Activated CD8-positive, alpha-beta memory T cell treated with anti-CD3 and anti-CD28 coated beads, Interleukin-2, amount 50 U/mL, for 1 hour (primary cell): ENCODE results near the gene ANO4.
"Not testable (repeated sequence)": the region's sequence is repeated elsewhere in the genome, so short reads cannot be mapped to it uniquely, and the experiment has no call there.

Source experiments
- DNase-seq: peaks from one replicate; pipeline ENCODE4 v3.0.0-alpha.2; 2020; ENCODE audit errors: extremely low read depth

Gene ANO4

DNA sequence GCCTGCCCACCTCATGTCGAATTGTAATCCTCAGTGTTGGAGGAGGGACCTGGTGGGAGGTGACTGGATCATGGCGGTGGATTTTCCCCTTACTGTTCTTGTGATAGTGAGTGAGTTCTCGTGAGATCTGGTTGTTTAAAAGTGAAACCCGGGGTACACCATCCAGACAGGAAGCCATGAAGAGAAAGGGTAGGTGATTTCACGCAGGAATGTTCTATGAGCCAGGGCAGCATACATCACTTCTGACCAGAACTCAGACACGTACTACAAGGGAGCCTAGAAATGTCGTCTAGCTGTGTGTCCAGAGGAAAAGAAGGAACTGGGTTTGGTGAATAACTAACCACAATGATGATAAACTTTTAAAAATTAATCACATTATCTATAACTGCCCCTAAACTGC, 80.6 kb downstream of the ANO4 start:
- no peak for DNase-seq

DNA sequence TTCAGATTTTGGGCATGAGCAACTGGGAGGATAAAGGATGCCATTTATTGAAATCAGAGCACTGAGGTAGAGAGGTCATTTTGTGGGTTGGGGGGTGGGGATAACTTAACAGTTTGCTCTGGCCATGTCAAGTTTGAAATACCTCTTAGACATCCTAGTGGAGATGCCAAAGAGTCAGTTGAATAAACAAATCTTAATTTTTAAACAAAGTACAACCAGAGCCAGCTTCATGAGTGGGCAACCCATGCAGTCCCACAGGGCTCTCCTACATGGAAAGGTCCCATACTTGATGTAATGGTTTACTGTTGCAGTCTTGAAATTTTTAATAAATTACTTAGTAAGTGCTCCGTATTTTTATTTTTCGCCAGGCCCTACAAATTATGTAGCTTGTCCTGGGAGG, 81.2 kb downstream of the ANO4 start:
- DNase-seq = no peak

DNA sequence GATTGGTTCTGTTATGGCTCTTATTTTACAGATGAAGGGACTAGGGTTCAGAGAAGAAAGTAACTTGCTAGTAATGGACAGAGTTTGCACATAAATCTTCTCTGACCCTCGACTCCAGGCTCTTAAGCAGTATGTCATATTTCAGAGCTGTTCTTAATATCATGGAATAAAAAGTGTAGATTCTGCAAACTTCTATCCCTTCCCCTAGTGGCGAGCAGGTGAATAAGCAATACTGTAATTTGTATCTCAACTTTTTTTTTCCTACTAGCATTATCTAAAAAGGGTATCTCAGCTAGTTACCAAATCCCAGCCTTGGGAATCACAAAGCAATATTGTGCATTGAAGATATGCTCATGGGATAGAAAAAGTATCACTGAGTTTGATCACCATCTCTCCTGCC, 83.2 kb downstream of the ANO4 start:
- DNase-seq = no peak

DNA sequence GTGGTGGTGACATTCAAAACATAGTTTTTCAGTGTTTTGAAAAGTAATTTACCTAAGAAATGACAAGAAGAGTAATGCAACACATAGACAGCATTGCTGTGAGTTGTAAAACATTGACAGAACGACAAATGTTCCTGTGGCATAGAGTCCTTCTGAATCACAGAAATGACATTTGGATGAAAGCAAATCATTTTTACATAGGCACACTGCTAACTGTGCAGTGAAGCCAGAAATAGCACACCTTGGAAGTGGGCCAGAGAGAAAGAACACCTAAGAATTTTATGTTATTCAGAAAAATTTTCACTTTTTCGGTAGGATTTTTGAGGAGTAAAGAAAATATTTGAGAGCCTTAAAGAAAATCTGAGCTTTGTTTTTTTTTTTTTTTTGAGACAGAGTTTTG, 100.6 kb downstream of the ANO4 start:
- DNase-seq = no peak

DNA sequence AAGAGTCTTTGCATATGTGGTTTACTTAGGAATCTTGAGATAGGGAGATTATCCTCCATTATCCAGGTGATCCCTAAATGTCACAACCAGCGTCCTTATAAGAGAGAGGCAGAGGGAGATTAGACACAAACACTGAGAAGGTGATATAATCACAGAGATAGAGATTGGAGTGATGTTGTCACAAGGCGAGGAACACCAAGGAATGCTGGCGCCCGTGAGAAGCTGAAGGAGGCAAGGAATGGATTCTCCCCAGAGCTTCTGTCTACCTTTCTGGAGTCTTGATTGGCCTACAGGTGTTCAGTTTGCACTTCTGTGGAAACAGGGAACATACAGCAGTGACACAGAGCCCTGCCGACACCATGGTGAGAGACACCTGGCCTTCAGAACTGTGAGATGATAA, 101.6 kb downstream of the ANO4 start:
- no peak for DNase-seq

DNA sequence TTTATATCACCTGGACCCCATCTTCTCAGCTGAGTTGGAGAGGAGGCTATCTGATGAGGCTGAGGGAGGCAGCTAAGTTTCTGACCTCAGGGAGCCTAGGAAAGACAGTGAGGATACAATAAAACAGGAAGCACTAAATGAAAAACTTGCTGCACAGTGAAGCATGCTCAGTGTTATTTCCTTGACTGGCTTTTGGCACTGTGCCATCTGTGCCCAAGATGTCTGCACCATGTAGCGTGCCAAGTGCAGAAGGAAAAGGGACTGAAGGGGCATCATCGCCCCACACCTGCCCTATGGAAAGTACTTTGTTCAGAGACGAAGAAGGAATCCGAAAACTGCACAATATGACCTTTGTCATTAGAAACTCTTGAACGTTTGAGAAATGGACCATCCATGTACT, 102.7 kb downstream of the ANO4 start:
- DNase-seq = no peak

DNA sequence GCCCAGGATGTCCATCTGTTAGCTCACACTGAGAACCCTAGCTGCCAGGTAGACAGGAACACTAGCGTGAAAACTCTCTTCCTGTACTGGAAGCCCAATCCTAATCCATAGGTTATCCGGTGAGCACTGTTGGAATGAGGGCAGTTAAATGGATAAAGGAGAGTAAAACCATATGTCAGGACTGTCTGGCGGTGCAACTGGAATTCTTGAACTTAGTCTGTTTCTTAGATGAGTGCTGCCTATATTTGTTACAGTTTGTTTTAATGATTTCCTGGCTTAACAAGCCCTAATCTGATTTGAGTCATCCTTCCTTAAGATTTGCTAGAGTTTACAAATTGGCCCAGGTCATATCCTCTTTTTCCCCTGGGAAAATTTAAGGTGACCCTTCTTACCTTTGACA, 104.7 kb downstream of the ANO4 start:
- DNase-seq = no peak

DNA sequence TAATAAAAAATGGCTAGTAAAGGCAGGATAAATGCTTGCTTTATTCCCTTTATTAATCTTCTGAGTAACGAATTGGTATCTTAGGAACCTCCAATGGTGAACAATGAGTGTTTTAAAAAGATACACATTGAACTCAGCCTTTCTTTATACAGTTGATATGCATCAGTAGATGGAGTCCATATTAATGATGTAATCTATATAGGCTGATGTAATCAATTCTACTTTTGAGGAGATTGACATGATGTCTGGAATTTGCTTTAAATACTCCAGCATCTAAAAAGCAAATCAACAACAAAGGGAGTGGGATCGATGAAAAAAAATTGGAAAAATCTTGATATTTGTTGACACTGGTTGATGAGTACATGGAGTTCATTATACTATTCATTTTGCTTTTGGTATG, 106.2 kb downstream of the ANO4 start:
- no peak for DNase-seq

DNA sequence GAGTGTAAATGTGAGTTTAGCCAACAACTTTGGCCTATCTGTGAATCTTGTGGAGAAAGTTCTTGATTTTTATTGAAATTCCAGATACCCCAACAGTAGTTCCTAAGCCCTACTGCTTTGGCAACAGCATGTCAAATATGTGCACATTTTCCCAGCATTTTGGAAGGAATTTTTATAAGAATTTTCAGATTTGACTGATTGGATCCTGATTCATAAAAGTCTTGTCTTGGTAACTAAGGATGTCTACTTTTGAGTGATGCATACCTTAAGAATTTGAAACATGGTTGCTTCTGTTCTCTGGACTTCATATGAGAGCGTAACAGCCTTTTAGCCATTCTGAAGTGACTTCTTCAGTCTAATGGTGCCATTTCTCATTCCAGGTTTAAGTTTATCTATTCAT, 106.7 kb downstream of the ANO4 start:
- no peak for DNase-seq

DNA sequence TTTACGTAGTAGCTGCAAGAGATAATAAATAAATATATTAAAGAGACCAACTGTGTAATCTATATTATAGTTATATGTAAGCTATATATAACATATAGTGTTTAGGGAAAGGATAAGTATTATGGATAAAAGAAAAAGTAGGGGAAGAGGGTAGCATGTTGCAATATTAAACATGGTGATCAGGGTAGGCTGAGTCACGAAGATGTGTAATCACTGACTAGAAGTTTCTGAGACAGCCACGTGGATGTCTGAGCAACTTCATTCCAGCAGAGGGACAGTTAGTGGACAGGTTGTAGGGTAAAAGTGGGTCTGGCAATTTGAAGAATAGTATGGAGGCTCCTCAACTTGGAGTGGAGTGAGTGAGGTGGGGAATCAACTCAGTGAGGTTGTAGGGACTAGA, 109.7 kb downstream of the ANO4 start:
- no peak for DNase-seq

DNA sequence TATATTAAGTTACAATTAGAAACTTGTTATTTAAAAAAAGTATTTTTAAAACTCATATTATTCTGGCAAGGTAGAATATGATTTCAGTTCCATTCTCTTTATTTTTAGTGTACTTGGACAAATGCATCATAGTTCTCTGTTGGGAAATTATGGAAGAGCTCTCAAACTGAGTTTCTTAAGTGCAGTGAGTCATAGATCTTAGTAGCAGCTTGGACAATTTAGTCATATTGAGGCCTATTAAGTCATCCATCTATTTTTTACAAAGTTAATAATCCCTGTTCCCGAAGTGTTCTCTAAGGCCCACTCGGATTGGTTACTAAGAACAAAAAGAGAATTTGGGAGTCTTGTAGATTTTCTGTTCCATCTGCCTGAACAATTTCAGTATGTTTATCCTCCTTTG, 113.9 kb downstream of the ANO4 start:
- DNase-seq = no peak

DNA sequence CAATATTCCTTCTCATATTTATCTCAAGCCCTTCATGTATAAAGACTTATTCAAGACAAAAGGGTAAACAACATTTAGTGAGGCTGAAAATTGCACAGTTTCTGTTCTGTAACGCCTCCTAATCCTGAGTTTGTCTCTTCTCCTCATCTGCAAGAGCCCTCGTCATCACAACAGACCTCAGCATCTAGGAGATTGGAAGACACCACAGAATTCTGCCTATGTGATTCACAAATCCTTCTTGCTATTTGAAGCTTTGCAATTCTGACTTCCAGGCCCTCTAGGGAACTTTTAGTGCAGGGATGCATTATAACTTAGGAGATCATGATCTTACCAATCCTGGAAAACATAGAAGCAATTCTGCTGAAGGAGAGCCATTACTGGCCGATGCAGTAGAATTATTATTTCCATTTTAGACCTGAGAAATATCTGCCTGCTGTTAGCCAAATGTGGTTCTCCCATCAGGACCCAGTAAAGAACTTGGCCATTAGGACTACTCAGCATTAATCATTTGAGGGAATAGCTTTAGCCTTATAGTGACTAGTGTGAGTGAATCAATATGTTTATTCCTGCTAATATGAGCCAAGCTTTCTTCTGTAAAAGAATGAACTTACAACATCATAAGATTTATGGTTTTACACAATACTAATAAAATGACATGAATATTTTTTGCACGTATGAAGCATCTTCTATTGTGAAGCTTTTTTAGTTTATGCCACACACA, 119.5 kb downstream of the ANO4 start:
- DNase-seq = no peak

DNA sequence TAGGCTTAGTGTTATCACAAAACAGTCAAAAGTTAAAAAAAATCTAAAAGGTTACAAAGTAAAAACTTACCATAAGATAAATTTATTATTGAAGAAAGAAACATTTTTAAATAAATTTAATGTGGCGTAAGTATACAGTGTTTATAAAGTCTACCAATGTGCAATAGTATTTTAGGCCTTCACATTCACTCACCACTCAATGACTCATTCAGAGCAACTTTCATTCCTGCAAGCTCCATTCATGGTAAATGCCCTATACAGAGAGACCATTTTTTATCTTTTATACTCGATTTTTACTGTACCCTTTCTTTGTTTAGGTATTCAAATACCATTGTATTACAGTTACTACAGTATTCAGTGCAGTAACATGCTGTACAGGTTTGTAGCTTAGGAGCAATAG, 124.5 kb downstream of the ANO4 start:
- no peak for DNase-seq

DNA sequence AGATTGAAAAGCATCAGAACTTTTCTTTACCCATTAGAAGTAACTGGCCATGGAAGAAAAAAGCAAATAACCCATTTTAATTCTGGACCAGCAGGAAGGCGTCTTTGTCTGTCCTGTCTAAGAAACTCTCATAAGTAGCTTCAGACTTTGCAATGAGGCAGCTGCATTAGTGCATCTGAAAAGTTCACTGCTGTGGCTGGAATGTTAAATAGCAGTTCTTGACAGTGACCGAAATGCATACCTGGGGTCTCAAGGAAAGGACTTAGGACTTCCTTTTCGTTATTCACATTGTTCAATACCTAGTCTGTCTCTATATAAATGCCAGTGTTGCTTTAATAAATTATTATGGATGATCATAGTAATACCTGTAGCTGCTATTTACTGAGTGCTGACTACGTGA, 125.9 kb downstream of the ANO4 start:
- DNase-seq = no peak

DNA sequence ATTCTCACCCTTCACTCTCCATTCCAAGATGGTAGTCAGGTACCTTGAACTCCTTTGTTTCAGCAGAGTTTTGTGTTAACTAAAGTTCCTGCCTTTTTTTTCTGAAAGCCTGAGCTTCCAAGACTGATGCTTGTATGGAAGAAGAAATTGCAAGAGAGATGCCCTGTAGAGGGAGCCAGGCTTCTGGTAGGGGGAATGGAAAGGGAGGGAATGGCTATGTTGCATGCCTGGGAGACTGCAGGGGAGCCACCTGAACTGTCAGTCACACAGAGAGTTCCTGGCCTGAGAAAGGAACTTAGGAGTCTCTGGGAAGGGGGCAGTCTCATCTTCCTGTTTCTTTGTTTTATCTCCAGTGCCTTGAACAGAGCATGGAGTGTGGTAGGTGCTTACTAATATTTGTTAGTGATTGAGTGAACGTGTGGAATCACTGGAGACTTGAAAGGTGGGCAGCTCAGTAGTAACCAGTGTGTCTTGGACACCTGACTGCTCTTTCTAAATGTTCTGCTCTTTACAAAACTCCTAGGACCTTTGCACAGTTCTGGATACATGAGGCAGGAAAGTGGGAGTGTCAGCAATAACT, 132.2 kb downstream of the ANO4 start:
- DNase-seq = no peak

DNA sequence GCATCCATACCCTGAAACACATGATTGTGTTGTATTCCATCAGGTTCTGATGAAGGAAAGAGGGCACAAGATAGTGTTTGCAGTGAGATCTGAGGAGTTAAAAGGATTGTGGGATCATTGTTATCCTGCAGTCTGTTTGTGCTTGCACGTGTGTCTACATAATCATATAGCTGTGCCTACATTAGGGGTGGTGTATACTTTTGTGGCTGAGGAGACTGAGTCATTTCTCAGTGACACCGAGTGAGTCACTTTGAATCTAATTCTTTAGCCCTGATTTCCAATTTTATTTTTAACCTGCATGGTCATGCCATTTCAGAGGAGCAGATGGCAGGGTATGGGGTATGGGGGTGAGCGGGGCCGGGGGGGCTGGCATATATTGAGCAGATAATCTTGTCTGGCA, 133.2 kb downstream of the ANO4 start:
- no peak for DNase-seq

DNA sequence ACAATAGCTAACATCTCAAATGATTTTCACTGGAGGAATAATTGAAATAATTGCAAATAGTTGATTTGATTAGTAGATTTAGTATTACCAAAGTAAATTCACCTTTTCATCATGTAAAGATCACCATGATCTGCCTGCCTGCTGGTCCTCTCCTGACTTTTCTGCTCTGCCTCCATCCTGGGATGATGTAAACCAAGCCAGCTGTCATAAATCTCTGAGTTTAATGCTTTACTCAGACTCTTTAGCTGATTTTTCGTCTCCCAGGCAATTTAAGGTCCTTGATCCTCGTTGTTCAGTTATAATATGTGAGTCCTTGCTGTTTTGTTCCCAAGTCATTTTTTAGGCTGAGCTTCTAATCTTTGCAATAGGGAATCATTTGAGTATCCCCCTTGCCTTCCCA, 138.0 kb downstream of the ANO4 start:
- DNase-seq = no peak

DNA sequence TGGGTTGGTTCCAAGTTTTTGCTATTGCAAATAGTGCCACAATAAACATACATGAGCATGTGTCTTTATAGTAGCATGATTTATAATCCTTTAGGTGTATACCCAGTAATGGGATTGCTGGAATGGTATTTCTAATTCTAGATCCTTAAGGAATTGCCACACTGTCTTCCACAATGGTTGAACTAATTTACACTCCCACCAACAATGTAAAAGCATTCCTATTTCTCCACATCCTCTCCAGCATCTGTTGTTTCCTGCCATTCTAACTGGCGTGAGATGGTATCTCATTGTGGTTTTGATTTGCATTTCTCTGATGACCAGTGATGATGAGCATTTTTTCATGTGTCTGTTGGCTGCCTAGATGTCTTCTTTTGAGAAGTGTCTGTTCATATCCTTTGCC, 139.0 kb downstream of the ANO4 start:
- DNase-seq = not testable (repeated sequence)

DNA sequence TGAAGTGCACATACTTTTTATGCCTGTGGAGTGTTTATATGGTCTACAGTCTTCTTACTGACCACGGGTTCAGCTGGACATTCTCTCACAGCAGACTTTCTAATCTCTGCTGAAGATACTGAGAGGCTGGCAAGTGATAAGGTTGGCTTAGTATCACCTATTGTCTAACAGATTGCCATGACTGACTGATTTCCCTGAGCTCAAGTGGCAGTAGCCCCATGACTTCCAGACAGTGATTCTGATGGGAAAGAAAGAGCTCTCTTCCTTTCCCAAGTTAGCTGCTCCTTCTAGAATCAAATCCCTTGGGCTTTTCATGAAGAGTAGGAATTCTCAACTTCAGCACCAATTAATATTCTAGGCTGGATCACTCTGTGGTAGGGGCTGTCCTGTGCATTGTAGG, 141.4 kb downstream of the ANO4 start:
- DNase-seq = no peak

DNA sequence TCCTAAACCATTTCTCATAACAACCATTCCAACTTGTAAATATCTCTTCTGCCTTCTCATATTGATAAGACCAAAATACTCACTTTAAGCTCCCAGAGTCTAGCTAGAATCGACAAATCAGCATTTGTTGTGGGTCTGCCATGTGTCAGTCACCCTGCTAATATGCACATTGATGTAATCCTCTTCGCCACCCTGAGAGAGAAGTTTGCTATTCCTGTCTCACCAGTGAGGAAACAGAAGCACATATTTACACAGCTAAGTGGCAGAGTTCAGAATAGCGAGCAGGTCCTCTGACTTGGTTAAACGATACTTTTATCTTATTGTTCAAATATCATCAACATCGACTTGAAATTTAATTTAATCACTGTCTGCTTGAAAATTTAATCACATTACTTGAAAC, 142.1 kb downstream of the ANO4 start:
- no peak for DNase-seq

DNA sequence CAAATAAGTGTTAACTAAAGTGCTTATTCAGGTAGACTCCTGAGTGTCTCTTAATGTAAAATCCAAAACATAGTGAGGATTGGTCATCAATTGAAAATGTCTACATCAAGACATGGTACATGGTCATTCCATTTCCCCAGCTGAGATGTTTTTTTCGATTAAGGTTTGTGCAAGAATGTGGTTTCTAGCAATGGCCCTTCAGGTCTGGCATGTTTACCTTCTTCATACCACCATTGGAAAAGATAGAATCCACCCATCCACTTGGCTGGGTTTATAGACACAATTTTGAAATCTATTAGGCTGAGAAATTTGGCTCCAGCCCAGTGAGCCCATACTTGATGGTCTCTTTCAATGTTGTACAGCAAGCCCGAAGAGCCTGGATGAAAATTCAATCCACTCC, 145.9 kb downstream of the ANO4 start:
- DNase-seq = no peak

DNA sequence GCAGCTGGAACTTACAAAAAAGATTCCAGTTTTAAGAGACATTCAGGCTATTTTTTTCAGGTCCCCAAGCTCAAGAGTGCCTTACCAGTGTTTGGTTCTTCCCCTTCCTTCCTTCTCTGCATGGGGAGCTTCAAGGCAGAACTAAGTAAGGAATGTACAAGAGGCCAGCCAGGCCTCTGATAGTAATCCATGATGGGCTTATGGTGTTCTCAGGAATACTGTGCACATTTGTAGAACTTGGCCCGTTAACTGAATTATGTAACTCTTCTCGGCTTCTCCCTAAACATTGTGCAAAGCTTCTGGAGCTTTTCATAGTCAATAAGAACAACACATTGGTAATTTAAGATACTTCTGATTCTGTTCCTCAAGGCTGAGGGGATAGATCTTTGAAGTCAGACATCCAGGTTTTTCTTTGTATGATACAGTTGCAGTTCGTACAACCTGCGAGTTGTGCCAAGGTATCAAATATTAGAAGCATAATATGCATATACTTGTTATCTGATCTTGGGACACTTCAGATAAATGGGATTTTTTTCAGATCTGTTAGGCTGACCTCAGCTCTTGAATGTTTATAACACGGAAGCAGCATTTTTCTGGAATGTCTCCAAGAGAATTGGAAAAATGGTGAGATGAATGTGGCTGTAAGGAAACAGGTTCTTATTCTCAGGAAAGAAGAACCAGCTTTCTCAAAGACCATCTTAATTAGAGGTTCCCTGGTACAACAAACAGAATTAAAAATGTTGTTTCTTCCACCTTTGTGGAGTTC, 148.6 kb downstream of the ANO4 start:
- no peak for DNase-seq

DNA sequence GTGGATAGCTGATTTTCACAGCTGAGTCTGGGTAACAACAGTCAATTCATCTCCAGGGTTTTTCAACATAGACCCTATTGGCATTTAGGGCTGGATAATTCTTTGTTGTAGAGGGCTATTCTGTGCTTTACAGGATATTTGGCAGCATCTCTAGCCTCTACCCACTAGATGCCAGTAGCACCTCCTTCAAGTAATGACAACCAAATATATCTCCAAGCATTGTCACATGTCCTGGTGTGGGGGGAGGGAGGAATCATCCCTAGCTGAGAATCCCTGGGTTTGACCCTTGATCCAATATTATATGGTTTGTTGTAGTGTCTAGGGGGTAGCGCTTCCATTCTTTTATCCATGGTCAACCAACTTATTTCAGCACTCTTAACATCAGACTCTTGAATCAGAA, 157.2 kb downstream of the ANO4 start:
- no peak for DNase-seq
